ENCODE data around the gene FAM131A.

FAM131A gene

GRCh38 chr3:184343200-184343876 is 5.9 kb downstream of the FAM131A start:
- DNase-seq, result no peak

GRCh38 chr3:184344579-184345316 is 7.3 kb downstream of the FAM131A start:
- DNase-seq, result no peak

- DNase-seq, result no peak
Observed at GRCh38 chr3:184345317-184346144, 8.1 kb downstream of the FAM131A start.

DNA sequence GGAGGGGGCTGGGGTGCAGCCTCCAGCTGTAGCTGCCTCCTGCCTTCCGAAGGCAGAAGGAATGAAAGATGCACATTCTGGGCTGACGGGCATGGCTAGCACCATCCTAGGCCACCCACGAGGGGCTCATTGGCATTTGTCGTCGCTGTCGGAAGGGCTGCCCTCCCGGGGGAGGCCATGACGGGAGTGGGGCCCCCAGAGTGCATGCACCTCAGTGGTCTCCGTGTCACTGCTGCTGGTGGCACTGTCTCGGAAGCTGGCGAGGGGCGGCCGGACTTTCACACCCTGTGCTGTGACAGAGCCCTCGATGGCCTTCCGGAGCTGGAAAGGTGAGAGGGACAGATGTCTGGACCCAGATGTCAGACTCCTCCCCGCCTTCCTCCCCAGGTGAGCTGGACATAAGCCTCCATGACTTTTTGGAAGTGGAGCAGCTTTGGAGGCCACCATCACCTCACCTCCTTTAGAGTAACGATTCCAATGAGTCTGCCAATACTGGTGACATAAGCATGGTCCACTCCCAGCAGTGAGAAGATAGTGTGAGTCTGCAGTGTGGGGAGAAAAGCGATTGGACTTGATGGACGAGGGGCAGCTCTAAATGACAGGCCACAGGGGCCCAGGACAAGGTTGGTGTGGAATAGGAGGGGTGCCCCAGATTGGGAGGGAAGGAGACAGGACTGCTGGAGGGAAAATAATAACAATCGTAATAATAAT is 9.2 kb downstream of the FAM131A start:
- DNase-seq, result no peak

GRCh38 chr3:184347321-184348056 is 10.1 kb downstream of the FAM131A start:
- DNase-seq, result no peak

- no peak for DNase-seq
Observed at GRCh38 chr3:184348057-184348382, 10.6 kb downstream of the FAM131A start.

DNA sequence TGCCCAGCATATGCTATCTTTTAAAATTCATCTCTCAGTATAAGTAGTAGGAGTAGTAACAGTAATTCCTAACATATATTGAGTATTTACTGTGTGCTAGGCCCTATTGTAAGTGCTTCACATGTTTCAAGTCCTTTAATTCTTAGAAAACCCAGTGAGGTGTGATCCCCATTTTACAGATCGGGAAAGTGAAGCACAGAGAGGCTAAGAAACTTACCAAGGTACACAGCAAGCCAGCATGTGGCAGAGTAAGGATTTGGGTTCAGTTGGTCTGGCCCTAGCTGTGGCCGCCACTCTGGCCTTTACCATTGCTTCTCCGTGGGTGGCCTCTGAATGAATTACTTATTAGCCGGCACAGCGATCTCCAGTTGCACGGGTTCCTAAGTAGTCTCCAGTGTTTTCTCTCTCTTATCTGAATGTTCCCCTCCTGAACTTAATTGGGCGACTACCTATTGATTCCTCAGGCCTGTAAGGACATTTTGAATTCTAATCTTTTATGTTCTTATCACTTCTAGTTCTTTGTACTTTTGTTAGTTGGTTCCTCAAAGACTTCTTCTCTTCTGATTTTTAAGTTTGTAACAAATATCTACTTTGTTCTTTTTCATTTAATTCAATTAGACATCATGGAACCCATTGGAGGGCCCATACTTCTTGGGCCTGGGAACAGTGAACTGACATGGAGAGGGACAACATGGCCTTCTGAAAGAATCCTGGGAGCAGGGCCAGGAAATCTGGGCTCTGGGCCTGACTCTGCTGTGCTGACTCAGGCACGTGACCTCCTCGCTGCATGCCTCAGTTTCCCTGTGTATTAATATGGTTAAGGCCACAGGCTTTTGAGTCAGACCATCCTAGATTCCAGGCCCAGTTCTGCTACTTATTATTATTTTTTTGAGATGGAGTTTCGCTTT is 12.4 kb downstream of the FAM131A start:
- DNase-seq, result no peak

DNA sequence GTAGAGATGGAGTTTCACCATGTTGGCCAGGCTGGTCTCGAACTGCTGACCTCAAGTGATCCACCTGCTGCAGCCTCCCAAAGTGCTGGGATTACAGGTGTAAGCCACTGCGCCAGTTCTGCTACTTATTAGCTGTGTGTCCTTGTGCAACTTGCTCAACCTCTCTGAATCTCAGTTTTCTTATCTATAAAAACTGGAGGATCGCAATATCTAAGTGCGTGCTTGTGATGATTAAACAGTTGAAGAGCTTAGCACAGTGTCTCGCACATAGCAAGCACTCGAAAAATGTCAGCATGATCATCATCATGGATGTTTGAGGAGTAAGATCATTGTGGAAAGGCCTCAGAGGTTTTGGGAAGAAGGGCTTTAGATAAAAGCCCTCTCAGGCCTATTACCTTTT is 13.2 kb downstream of the FAM131A start:
- no peak for DNase-seq

- no peak for DNase-seq
Observed at GRCh38 chr3:184351511-184352148, 14.2 kb downstream of the FAM131A start.

GRCh38 chr3:184352149-184352785 is 14.9 kb downstream of the FAM131A start:
- DNase-seq, result no peak

DNA sequence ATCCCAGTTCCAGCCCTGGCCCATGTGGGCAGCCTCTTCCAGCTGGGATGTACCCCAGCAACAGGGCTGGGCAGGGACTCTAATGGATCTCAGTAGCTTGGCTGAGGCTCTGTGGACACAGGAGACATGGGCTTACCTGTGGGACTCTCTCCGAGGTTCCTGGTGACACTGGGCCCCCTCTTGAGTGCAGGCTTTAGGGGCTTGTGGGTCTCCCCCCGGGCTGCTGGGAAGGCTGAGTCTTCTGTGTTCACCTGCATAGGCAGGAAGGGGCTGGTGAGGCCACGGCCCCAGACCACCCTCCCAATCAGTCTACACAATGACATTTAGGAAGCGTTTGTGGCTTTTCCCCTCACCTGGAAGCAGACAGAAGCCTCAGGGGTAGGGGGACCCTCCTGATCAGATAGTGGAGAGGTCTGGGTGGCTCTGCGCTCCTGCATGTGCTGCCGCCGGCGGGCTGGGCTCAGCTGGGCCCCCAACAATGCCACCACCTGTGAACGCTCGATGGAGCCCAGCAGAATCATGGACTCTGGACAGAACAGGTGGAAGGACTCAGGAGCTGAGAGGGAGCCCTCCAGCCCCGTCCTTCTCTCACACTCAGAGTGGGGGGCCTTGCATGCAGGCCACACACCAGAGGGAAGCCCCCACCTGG is 15.6 kb downstream of the FAM131A start:
- DNase-seq, result no peak

GRCh38 chr3:184353546-184353941 is 16.1 kb downstream of the FAM131A start:
- DNase-seq, result no peak

DNA sequence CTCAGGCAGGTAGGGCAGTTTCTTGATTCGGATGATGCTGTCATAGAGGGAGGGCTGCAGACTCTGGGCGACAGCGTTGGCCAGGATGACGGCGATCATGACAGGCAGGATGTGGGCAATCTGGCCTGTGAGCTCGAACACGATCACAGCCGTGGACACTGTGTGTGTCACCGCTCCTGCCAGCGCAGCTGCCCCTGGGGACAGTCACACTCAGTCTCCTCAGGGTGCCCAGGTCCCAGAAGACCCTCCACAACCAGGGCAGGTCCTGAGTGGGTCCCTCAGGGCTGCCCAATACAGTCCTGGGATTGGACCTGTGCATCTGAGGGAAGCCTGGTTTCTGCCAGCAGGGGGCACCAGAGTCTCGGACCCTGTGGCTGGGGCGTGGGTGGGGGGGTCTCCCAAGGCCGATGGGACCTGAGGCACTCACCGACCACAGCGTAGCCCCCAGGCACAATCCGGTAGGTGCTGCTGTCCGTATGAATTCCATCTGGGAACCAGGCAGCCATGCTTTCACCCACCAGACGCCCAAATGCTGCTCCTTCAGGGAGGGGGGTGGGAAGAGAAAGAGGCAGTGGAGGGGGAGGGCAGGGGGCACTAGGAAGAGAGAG is 16.8 kb downstream of the FAM131A start:
- peak; percentile 71 for DNase-seq

DNA sequence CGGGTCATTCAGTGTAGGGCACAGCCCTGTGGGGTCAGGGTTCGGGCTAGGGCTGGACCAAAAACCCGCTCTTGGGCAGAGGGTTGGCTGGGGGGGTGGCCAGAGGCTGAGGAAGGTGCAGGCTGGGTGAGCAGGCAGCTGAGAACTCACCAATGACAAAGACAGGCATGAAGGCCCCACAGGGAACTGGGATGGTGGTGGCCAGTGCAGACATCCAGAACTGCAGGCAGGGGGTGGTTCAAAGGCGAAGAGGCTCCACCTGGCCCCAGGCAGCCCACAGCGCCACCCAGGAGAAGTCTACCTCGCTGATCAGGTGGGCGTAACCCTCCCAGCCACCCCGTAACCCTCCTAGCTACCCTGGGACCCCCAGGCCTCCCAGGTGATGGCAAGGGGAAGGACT is 17.4 kb downstream of the FAM131A start:
- no peak for DNase-seq

DNA sequence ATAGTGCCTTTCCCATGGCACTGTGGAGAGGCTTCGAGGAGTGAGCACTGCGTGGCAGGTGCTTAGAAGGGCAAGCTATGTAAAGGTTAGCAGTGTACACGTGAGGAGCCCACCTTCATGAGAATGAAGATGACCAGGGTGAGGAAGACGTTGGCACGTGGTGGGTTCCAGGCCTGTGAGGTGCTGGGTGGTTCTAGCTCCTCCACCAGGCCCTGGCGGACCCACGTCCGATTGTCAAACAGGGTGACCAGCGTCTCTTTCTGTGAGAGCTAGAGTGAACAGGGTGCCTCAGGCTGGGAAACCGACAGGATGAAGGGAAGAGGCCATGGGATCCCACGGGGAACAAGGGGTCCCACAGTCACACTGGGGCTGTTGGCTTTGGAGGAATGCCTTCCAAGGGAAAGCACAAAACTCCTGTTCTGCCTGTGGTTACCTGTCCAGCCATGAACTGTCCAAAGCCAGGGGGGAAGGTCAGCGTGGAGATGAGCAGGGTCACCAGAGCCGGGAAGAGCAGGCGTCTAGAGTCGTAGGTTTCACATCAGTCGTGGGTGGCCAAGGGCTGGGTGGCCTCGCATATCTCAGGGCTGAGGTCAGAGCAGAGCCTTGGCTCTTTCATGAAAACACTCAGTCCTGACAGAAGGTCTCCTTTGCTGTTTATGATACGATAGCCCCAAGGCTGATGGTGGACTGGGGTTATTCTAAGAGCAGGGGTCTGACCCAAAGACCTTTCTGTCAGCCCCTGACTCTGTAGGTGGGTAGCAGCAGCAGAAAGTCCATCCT is 18.1 kb downstream of the FAM131A start:
- no peak for DNase-seq

GRCh38 chr3:184357248-184358123 is 20.1 kb downstream of the FAM131A start:
- no peak for DNase-seq

- no peak for DNase-seq
Observed at GRCh38 chr3:184358124-184358767, 20.8 kb downstream of the FAM131A start.

All from CD4-positive, alpha-beta T cell treated with Interleukin-10 for 1 hour (primary cell).